ENCODE data around the gene IREB2.
"Not testable (repeated sequence)": the region's sequence is repeated elsewhere in the genome, so short reads cannot be mapped to it uniquely, and the experiment has no call there.

IREB2 gene

GRCh38 chr15:78437762-78438618, at the start of gene IREB2:
Gene IREB2, plus strand, starts transcription at chr15:78438216. Its CDS starts 122 bp downstream, at chr15:78438338.
- DNase-seq (ENCODE audit: low read depth), result peak; percentile 95

- DNase-seq (ENCODE audit: low read depth), result no peak
Observed at GRCh38 chr15:78388865-78389264, 49.2 kb upstream of the IREB2 start.

GRCh38 chr15:78389322-78389721, 48.7 kb upstream of the IREB2 start:
- no peak for DNase-seq (ENCODE audit: low read depth)

GRCh38 chr15:78389738-78390137, 48.3 kb upstream of the IREB2 start:
- DNase-seq (ENCODE audit: low read depth), result no peak

- DNase-seq (ENCODE audit: low read depth), result no peak
Observed at GRCh38 chr15:78390242-78390641, 47.8 kb upstream of the IREB2 start.

- DNase-seq (ENCODE audit: low read depth), result no peak
Observed at GRCh38 chr15:78390826-78391225, 47.2 kb upstream of the IREB2 start.

- DNase-seq (ENCODE audit: low read depth), result no peak
Observed at GRCh38 chr15:78391781-78392180, 46.2 kb upstream of the IREB2 start.

- DNase-seq (ENCODE audit: low read depth), result no peak
Observed at GRCh38 chr15:78392430-78392829, 45.6 kb upstream of the IREB2 start.

- no peak for DNase-seq (ENCODE audit: low read depth)
Observed at GRCh38 chr15:78393137-78393536, 44.9 kb upstream of the IREB2 start.

- DNase-seq (ENCODE audit: low read depth), result no peak
Observed at GRCh38 chr15:78394026-78394425, 44.0 kb upstream of the IREB2 start.

GRCh38 chr15:78394981-78395616, 42.9 kb upstream of the IREB2 start:
- no peak for DNase-seq (ENCODE audit: low read depth)

GRCh38 chr15:78396186-78396814, 41.7 kb upstream of the IREB2 start:
- no peak for DNase-seq (ENCODE audit: low read depth)

GRCh38 chr15:78396976-78397375, 41.0 kb upstream of the IREB2 start:
- DNase-seq (ENCODE audit: low read depth), result no peak

- no peak for DNase-seq (ENCODE audit: low read depth)
Observed at GRCh38 chr15:78397382-78397781, 40.6 kb upstream of the IREB2 start.

GRCh38 chr15:78398076-78398825, 39.8 kb upstream of the IREB2 start:
- DNase-seq (ENCODE audit: low read depth), result no peak

- no peak for DNase-seq (ENCODE audit: low read depth)
Observed at GRCh38 chr15:78399091-78399490, 38.9 kb upstream of the IREB2 start.

GRCh38 chr15:78402061-78402610, 35.9 kb upstream of the IREB2 start:
- no peak for DNase-seq (ENCODE audit: low read depth)

- DNase-seq (ENCODE audit: low read depth), result no peak
Observed at GRCh38 chr15:78404125-78404524, 33.9 kb upstream of the IREB2 start.

GRCh38 chr15:78404796-78405195, 33.2 kb upstream of the IREB2 start:
- DNase-seq (ENCODE audit: low read depth), result not testable (repeated sequence)

GRCh38 chr15:78405336-78405924, 32.6 kb upstream of the IREB2 start:
- no peak for DNase-seq (ENCODE audit: low read depth)

- DNase-seq (ENCODE audit: low read depth), result no peak
Observed at GRCh38 chr15:78406016-78406585, 31.9 kb upstream of the IREB2 start.

Measured in activated T-helper 9 cell treated with anti-CD3 and anti-CD28 coated beads, Interleukin-2, amount 50 U/mL, for 16 hours (primary cell).